Gastroesophageal sphincter (tissue), 3 donors: ENCODE measurements around the gene TSKU.

ENCODE experiments used
- EP300 ChIP-seq: sonication (generic); formaldehyde crosslinking; IDR thresholded peaks from one replicate; pipeline ENCODE4 v1.6.1; 2017; ENCODE audit warnings: antibody characterized with exemption, mild to moderate bottlenecking
- POLR2A ChIP-seq, 2 donors: fragments of 450-650 bp; IDR thresholded peaks; one replicate each; pipeline ENCODE4 v1.6.1; 2017; ENCODE audit warnings: antibody characterized with exemption in 2 of 2, mild to moderate bottlenecking in 2 of 2, moderate library complexity in 1 of 2
- POLR2AphosphoS5 ChIP-seq: sonication (generic); formaldehyde crosslinking; IDR thresholded peaks from one replicate; pipeline ENCODE4 v1.6.1; 2017; ENCODE audit warnings: antibody characterized with exemption
- TF ChIP-seq, protein P1 (sequence below), 4 experiments: fragments of 200-600 bp in 2 of 4; fragments of 450-650 bp in 2 of 4; sonication (generic) in 1 of 4; IDR thresholded peaks; one replicate each; pipeline ENCODE4 v1.5.1; 2017 to 2019; ENCODE audit warnings: antibody characterized with exemption in 4 of 4, mild to moderate bottlenecking in 2 of 4, moderate library complexity in 2 of 4

DNA sequence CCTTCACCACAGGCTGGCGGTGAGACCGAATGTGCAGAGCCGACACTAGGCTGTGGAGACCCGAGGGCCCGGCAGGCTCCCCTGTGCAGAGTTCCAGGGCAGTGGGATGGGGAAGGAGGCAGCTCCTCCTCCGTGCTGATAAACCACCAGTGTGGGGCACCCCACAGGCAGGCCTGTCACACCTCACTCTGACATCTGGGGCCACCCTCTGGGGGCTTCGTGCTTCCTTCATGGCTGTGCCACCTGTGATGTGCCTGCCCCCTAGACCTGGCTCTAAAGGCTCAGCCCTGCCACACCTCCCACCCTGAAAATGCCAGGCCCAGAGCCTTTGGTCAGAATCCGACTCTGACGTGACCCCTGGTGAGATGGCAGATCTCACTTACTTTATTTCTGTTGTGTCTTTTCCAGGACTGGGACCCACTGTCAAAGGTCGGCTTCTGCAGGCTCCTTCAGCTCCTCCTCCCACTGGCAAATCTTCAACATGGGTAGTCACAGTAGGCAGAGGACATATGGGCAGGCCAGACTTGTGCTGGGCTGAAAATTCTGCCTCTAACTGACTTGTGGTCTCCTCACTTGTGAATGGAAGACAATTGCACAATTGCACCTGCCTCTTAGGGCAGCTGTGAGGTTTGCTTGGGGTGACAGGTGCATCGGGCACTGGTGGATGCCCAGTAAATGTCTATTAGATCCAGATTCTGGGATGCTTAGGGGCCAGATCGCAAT, 46.2 kb upstream of the TSKU start:
- TF ChIP-seq, protein P1, sequence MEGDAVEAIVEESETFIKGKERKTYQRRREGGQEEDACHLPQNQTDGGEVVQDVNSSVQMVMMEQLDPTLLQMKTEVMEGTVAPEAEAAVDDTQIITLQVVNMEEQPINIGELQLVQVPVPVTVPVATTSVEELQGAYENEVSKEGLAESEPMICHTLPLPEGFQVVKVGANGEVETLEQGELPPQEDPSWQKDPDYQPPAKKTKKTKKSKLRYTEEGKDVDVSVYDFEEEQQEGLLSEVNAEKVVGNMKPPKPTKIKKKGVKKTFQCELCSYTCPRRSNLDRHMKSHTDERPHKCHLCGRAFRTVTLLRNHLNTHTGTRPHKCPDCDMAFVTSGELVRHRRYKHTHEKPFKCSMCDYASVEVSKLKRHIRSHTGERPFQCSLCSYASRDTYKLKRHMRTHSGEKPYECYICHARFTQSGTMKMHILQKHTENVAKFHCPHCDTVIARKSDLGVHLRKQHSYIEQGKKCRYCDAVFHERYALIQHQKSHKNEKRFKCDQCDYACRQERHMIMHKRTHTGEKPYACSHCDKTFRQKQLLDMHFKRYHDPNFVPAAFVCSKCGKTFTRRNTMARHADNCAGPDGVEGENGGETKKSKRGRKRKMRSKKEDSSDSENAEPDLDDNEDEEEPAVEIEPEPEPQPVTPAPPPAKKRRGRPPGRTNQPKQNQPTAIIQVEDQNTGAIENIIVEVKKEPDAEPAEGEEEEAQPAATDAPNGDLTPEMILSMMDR (IDR thresholded peaks at IDR 0.05): no peak
- TF ChIP-seq POLR2A (IDR thresholded peaks at IDR 0.05) (no peak), POLR2AphosphoS5 (no peak), EP300 (no peak)
